Colonic mucosa (tissue), 4 donors: Measurements from ENCODE around the gene USP46. TPM values are rescaled to one million over a fixed set of nuclear protein-coding genes. Genes with fewer than 3 reads are reported as not detected.

ENCODE experiments used
- DNase-seq: peaks from one replicate; pipeline ENCODE4 v3.0.0-alpha.2; 2020
- H3K27ac ChIP-seq: fragments of 200-600 bp; one replicate; pipeline ENCODE4 v1.8.0; 2021
- H3K27me3 ChIP-seq: fragments of 200-600 bp; one replicate; pipeline ENCODE4 v1.8.0; 2021
- H3K36me3 ChIP-seq: fragments of 200-600 bp; one replicate; pipeline ENCODE4 v1.8.0; 2021
- H3K4me1 ChIP-seq: fragments of 200-600 bp; one replicate; pipeline ENCODE4 v1.8.0; 2021; ENCODE audit warnings: mild to moderate bottlenecking
- H3K4me3 ChIP-seq: fragments of 200-600 bp; one replicate; pipeline ENCODE4 v1.8.0; 2021
- H3K9ac ChIP-seq, 2 donors: one replicate each; pipeline ENCODE4 v1.7.0; 2013; ENCODE audit warnings: control low read depth in 2 of 2, low read depth in 2 of 2, low read length in 2 of 2
- H3K9me3 ChIP-seq: fragments of 200-600 bp; one replicate; pipeline ENCODE4 v1.8.0; 2021
- intact Hi-C: fragments of 100-400 bp; cut with DNase I; formaldehyde crosslinking; loops from one replicate; pipeline ENCODE4 v1.14.1; 2022
- total RNA-seq, 2 donors: library from RNA; stranded (reverse); fragmentation: NEBNext Ultra II Directional in 1 of 2; extraction: Animal tissue kit (Norgen Biotek cat#: 25700) in 1 of 2; gene quantifications; one replicate each; pipeline ENCODE4 v1.2.1, GENCODE V29; 2021
- TF ChIP-seq, protein P1 (sequence below): fragments of 200-600 bp; IDR thresholded peaks from one replicate; pipeline ENCODE4 v1.8.0; 2022; ENCODE audit warnings: antibody characterized with exemption, mild to moderate bottlenecking
- donor health status: healthy.
- donor health status: DM: no; HTN: no; CAD: no.
- donor health status: DM: no; HTN: no; CAD: no.

Gene USP46
- total RNA-seq, 2 donors from 2014 or later: 10.0 to 15.0 TPM

GRCh38 chr4:52646096-52646495, 13.0 kb downstream of the USP46 start:
- Histone ChIP-seq H3K4me3 (no peak overlapping the region), H3K27me3 (no peaks in the 10 kb centered on the region), H3K27ac (no peak overlapping the region), H3K4me1 (no peaks in the 10 kb centered on the region), H3K36me3 (no peaks in the 10 kb centered on the region), H3K9me3 (no peaks in the 10 kb centered on the region), H3K9ac (no peak overlapping the region)
- DNase-seq: no peak
- TF ChIP-seq, protein P1, sequence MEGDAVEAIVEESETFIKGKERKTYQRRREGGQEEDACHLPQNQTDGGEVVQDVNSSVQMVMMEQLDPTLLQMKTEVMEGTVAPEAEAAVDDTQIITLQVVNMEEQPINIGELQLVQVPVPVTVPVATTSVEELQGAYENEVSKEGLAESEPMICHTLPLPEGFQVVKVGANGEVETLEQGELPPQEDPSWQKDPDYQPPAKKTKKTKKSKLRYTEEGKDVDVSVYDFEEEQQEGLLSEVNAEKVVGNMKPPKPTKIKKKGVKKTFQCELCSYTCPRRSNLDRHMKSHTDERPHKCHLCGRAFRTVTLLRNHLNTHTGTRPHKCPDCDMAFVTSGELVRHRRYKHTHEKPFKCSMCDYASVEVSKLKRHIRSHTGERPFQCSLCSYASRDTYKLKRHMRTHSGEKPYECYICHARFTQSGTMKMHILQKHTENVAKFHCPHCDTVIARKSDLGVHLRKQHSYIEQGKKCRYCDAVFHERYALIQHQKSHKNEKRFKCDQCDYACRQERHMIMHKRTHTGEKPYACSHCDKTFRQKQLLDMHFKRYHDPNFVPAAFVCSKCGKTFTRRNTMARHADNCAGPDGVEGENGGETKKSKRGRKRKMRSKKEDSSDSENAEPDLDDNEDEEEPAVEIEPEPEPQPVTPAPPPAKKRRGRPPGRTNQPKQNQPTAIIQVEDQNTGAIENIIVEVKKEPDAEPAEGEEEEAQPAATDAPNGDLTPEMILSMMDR: no peak
- intact Hi-C loops: no loop called here

GRCh38 chr4:52645300-52645699, 13.8 kb downstream of the USP46 start:
- Histone ChIP-seq H3K9ac (no peak overlapping the region), H3K27ac (no peak overlapping the region), H3K4me1 (no peaks in the 10 kb centered on the region), H3K27me3 (no peaks in the 10 kb centered on the region), H3K36me3 (no peaks in the 10 kb centered on the region), H3K9me3 (no peaks in the 10 kb centered on the region), H3K4me3 (no peak overlapping the region)
- intact Hi-C loops: no loop called here
- no peak for DNase-seq
- TF ChIP-seq, protein P1: no peak

DNA sequence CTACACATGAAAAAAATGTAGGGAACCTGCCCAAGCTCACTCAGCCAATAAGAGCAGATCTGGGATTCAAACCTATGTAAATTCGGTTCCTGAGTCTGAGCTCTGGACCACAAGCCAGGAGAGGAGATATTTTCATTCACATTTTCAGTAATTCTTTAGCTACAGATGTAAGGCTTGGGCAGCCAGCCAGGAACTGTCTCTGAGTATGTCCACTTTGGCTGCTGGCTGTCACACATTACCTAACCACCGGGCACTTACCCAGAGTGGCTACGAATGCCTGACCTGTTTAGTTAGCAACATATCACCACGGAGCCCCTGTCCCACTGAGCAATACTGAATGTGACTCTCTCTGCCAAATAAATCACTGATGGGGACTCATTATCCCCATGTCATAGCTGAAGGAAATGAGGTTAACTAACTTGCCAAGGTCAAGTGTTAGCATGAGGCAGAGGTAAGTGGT, 15.3 kb downstream of the USP46 start:
- no peak for DNase-seq
- Histone ChIP-seq H3K4me1 (no peaks in the 10 kb centered on the region), H3K9ac (no peak overlapping the region), H3K36me3 (no peaks in the 10 kb centered on the region), H3K27me3 (no peaks in the 10 kb centered on the region), H3K9me3 (no peaks in the 10 kb centered on the region), H3K4me3 (no peak overlapping the region), H3K27ac (no peak overlapping the region)
- intact Hi-C loops: no loop called here
- TF ChIP-seq, protein P1: no peak

- Histone ChIP-seq H3K4me1 (no peaks in the 10 kb centered on the region), H3K36me3 (no peaks in the 10 kb centered on the region), H3K9me3 (no peaks in the 10 kb centered on the region), H3K9ac (no peak overlapping the region), H3K27ac (no peak overlapping the region), H3K27me3 (no peaks in the 10 kb centered on the region), H3K4me3 (no peak overlapping the region)
- TF ChIP-seq, protein P1: no peak
- DNase-seq: no peak
- intact Hi-C loops: no loop called here
Observed at GRCh38 chr4:52643190-52643589, 15.9 kb downstream of the USP46 start.

GRCh38 chr4:52641854-52642563, 17.1 kb downstream of the USP46 start:
- Histone ChIP-seq H3K27me3 (no peaks in the 10 kb centered on the region), H3K4me1 (no peaks in the 10 kb centered on the region), H3K36me3 (no peaks in the 10 kb centered on the region), H3K27ac (no peak overlapping the region), H3K9ac (no peak overlapping the region), H3K4me3 (no peak overlapping the region), H3K9me3 (no peaks in the 10 kb centered on the region)
- TF ChIP-seq, protein P1: no peak
- intact Hi-C loops: no loop called here
- DNase-seq: no peak
